Measurements from ENCODE around the gene UPK3BL1.
"Not testable (repeated sequence)": the region's sequence is repeated elsewhere in the genome, so short reads cannot be mapped to it uniquely, and the experiment has no call there.

UPK3BL1 gene

GRCh38 chr7:102642691-102643090 lies at the start of gene UPK3BL1:
UPK3BL1 (minus strand) TSS chr7:102642791; CDS start chr7:102642741, 50 bp downstream.
- H3K4me3 ChIP-seq (replicated peaks; ENCODE audit: low read depth, low read length); DNase-seq (ENCODE audit: low read depth): not testable (repeated sequence)

- DNase-seq (ENCODE audit: low read depth); H3K4me3 ChIP-seq (replicated peaks; ENCODE audit: low read depth, low read length): not testable (repeated sequence)
These were observed 48.0 kb upstream of the UPK3BL1 start for GRCh38 chr7:102690602-102691001.

- DNase-seq (ENCODE audit: low read depth); H3K4me3 ChIP-seq (replicated peaks; ENCODE audit: low read depth, low read length): not testable (repeated sequence)
These were observed 47.1 kb upstream of the UPK3BL1 start for GRCh38 chr7:102689436-102690282.

- not testable (repeated sequence) for DNase-seq (ENCODE audit: low read depth); H3K4me3 ChIP-seq (replicated peaks; ENCODE audit: low read depth, low read length)
These were observed 45.9 kb upstream of the UPK3BL1 start for GRCh38 chr7:102688299-102689036.

- not testable (repeated sequence) for DNase-seq (ENCODE audit: low read depth); H3K4me3 ChIP-seq (replicated peaks; ENCODE audit: low read depth, low read length)
These were observed 40.0 kb upstream of the UPK3BL1 start for GRCh38 chr7:102682560-102682959.

GRCh38 chr7:102680780-102681179 lies 38.2 kb upstream of the UPK3BL1 start:
- not testable (repeated sequence) for H3K4me3 ChIP-seq (replicated peaks; ENCODE audit: low read depth, low read length); DNase-seq (ENCODE audit: low read depth)

GRCh38 chr7:102675545-102675944 lies 33.0 kb upstream of the UPK3BL1 start:
- H3K4me3 ChIP-seq (replicated peaks; ENCODE audit: low read depth, low read length); DNase-seq (ENCODE audit: low read depth): not testable (repeated sequence)

- H3K4me3 ChIP-seq (replicated peaks; ENCODE audit: low read depth, low read length); DNase-seq (ENCODE audit: low read depth): not testable (repeated sequence)
These were observed 31.0 kb upstream of the UPK3BL1 start for GRCh38 chr7:102673447-102674067.

GRCh38 chr7:102671956-102672307 lies 29.3 kb upstream of the UPK3BL1 start:
- DNase-seq (ENCODE audit: low read depth): not testable (repeated sequence)

GRCh38 chr7:102671166-102671955 lies 28.8 kb upstream of the UPK3BL1 start, which contains the start of gene POLR2J2:
POLR2J2 (minus strand) TSS chr7:102671663; CDS start chr7:102671601, 62 bp downstream.
- DNase-seq (ENCODE audit: low read depth): peak; percentile 75
- H3K4me3 ChIP-seq (replicated peaks; ENCODE audit: low read depth, low read length): peak within 1 kb of the TSS; percentile 49

More at GRCh38 chr7:102671956-102672307, 29.3 kb upstream of the UPK3BL1 start:
- H3K4me3 ChIP-seq (replicated peaks; ENCODE audit: low read depth, low read length): not testable (repeated sequence)

- H3K4me3 ChIP-seq (replicated peaks; ENCODE audit: low read depth, low read length); DNase-seq (ENCODE audit: low read depth): not testable (repeated sequence)
These were observed 24.9 kb upstream of the UPK3BL1 start for GRCh38 chr7:102667523-102667922.

- H3K4me3 ChIP-seq (replicated peaks; ENCODE audit: low read depth, low read length); DNase-seq (ENCODE audit: low read depth): not testable (repeated sequence)
These were observed 24.3 kb upstream of the UPK3BL1 start for GRCh38 chr7:102666850-102667249.

- not testable (repeated sequence) for DNase-seq (ENCODE audit: low read depth); H3K4me3 ChIP-seq (replicated peaks; ENCODE audit: low read depth, low read length)
These were observed 22.2 kb upstream of the UPK3BL1 start for GRCh38 chr7:102664765-102665164.

- H3K4me3 ChIP-seq (replicated peaks; ENCODE audit: low read depth, low read length); DNase-seq (ENCODE audit: low read depth): not testable (repeated sequence)
These were observed 7.3 kb upstream of the UPK3BL1 start, which contains the start of gene SPDYE2B for GRCh38 chr7:102649924-102650323. SPDYE2B (plus strand) TSS chr7:102650319; CDS start chr7:102652349, 2,030 bp downstream.

GRCh38 chr7:102647813-102648212 lies 5.2 kb upstream of the UPK3BL1 start:
- H3K4me3 ChIP-seq (replicated peaks; ENCODE audit: low read depth, low read length); DNase-seq (ENCODE audit: low read depth): not testable (repeated sequence)

GRCh38 chr7:102643404-102643803 lies 813 bp upstream of the UPK3BL1 start:
- DNase-seq (ENCODE audit: low read depth); H3K4me3 ChIP-seq (replicated peaks; ENCODE audit: low read depth, low read length): not testable (repeated sequence)

- not testable (repeated sequence) for DNase-seq (ENCODE audit: low read depth)
These were observed 3.7 kb downstream of the UPK3BL1 start for GRCh38 chr7:102638848-102639247.

GRCh38 chr7:102636956-102637355 lies 5.6 kb downstream of the UPK3BL1 start:
- DNase-seq (ENCODE audit: low read depth): not testable (repeated sequence)

More at GRCh38 chr7:102638848-102639247, 3.7 kb downstream of the UPK3BL1 start:
- H3K4me3 ChIP-seq (replicated peaks; ENCODE audit: low read depth, low read length): not testable (repeated sequence)

More at GRCh38 chr7:102636956-102637355, 5.6 kb downstream of the UPK3BL1 start:
- H3K4me3 ChIP-seq (replicated peaks; ENCODE audit: low read depth, low read length): not testable (repeated sequence)

Data from fibroblast of pulmonary artery (primary cell).